HUES64 (cell line): ENCODE data around the gene LOXL3.
"Not testable (repeated sequence)": the region's sequence is repeated elsewhere in the genome, so short reads cannot be mapped to it uniquely, and the experiment has no call there.

Experiments used
- H3K27ac ChIP-seq: 2 replicates; pipeline ENCODE4 v1.7.0; 2013; ENCODE audit warnings: low read depth, low read length, inconsistent platforms
- H3K27me3 ChIP-seq: 2 replicates; pipeline ENCODE4 v1.6.1; 2013; ENCODE audit warnings: mild to moderate bottlenecking, low read length; ENCODE audit not compliant: insufficient read depth
- H3K36me3 ChIP-seq: 2 replicates; pipeline ENCODE4 v1.6.1; 2013; ENCODE audit warnings: mild to moderate bottlenecking, low read length; ENCODE audit not compliant: insufficient read depth
- H3K4me1 ChIP-seq: 2 replicates; pipeline ENCODE4 v1.6.1; 2013; ENCODE audit warnings: mild to moderate bottlenecking, low read length, moderate library complexity; ENCODE audit not compliant: insufficient read depth
- H3K4me3 ChIP-seq: 2 replicates; pipeline ENCODE4 v1.5.1; 2013; ENCODE audit warnings: mild to moderate bottlenecking, low read length, moderate library complexity
- H3K9ac ChIP-seq: 2 replicates; pipeline ENCODE4 v1.6.1; 2013; ENCODE audit warnings: mild to moderate bottlenecking, low read depth, low read length
- H3K9me3 ChIP-seq: 2 replicates; pipeline ENCODE4 v1.6.1; 2013; ENCODE audit warnings: low read depth, low read length; ENCODE audit not compliant: insufficient read depth
- WGBS: fragments of 150-250, 120-280 bp; methylation state at CpG from one replicate; pipeline ENCODE4 v1.1.7; 2013; ENCODE audit warnings: missing lambda C conversion rate; 5-methylcytosine and 5-hydroxymethylcytosine counted together

Gene LOXL3

GRCh38 chr2:74572178-74572925 lies 18.6 kb upstream of the LOXL3 start:
- 82% methylated on average over 3 of the region's 3 CpGs for WGBS
- Histone ChIP-seq H3K36me3 (no peaks in the 10 kb centered on the region), H3K27me3 (peaks cover 8% of the 10 kb centered on the region; the same call in 1 of the 2 replicates), H3K4me1 (no peaks in the 10 kb centered on the region), H3K9me3 (no peaks in the 10 kb centered on the region), H3K9ac (no peak overlapping the region), H3K4me3 (no peak overlapping the region), H3K27ac (no peak overlapping the region)

- Histone ChIP-seq H3K9ac (no peak overlapping the region), H3K27me3 (peaks cover 7% of the 10 kb centered on the region; the same call in 1 of the 2 replicates), H3K4me1 (no peaks in the 10 kb centered on the region), H3K27ac (no peak overlapping the region), H3K36me3 (no peaks in the 10 kb centered on the region), H3K4me3 (no peak overlapping the region), H3K9me3 (no peaks in the 10 kb centered on the region)
- WGBS = 89% methylated on average over 1 of the region's 1 CpG
Measured at GRCh38 chr2:74571058-74571457, 17.3 kb upstream of the LOXL3 start.

GRCh38 chr2:74569686-74570085 lies 15.9 kb upstream of the LOXL3 start:
- Histone ChIP-seq H3K9me3 (no peaks in the 10 kb centered on the region), H3K4me1 (no peaks in the 10 kb centered on the region), H3K4me3 (no peak overlapping the region), H3K27ac (no peak overlapping the region), H3K27me3 (peaks cover 5% of the 10 kb centered on the region; the same call in 1 of the 2 replicates), H3K9ac (no peak overlapping the region), H3K36me3 (no peaks in the 10 kb centered on the region)
- WGBS = 84% methylated on average over 1 of the region's 1 CpG

GRCh38 chr2:74567881-74568280 lies 14.1 kb upstream of the LOXL3 start:
- peaks cover 7% of the 10 kb centered on the region for H3K27me3 ChIP-seq
- H3K4me3 ChIP-seq = no peak overlapping the region
- H3K9me3 ChIP-seq = no peaks in the 10 kb centered on the region
- no peak overlapping the region for H3K27ac ChIP-seq
- H3K36me3 ChIP-seq = no peaks in the 10 kb centered on the region
- no peak overlapping the region for H3K9ac ChIP-seq
- H3K4me1 ChIP-seq = no peaks in the 10 kb centered on the region
- 94% methylated on average over 5 of the region's 5 CpGs for WGBS

- Histone ChIP-seq H3K9ac (no peak overlapping the region), H3K36me3 (no peaks in the 10 kb centered on the region), H3K4me3 (no peak overlapping the region), H3K27me3 (peaks cover 9% of the 10 kb centered on the region), H3K9me3 (no peaks in the 10 kb centered on the region), H3K27ac (no peak overlapping the region), H3K4me1 (no peaks in the 10 kb centered on the region)
Measured at GRCh38 chr2:74566754-74567085, 13.0 kb upstream of the LOXL3 start.

GRCh38 chr2:74566076-74566753 lies 12.5 kb upstream of the LOXL3 start:
- Histone ChIP-seq H3K9ac (no peak overlapping the region), H3K4me3 (no peak overlapping the region), H3K27ac (no peak overlapping the region), H3K4me1 (no peaks in the 10 kb centered on the region), H3K9me3 (no peaks in the 10 kb centered on the region), H3K27me3 (peaks cover 14% of the 10 kb centered on the region), H3K36me3 (no peaks in the 10 kb centered on the region)
- WGBS = 86% methylated on average over 7 of the region's 7 CpGs

GRCh38 chr2:74564222-74564621 lies 10.5 kb upstream of the LOXL3 start:
- WGBS = 82% methylated on average over 5 of the region's 5 CpGs
- Histone ChIP-seq H3K4me3 (no peak overlapping the region), H3K9ac (no peak overlapping the region), H3K27ac (no peak overlapping the region), H3K27me3 (peaks cover 18% of the 10 kb centered on the region), H3K36me3 (no peaks in the 10 kb centered on the region), H3K9me3 (no peaks in the 10 kb centered on the region), H3K4me1 (peaks cover 8% of the 10 kb centered on the region)

GRCh38 chr2:74562126-74562775 lies 8.5 kb upstream of the LOXL3 start:
- no peaks in the 10 kb centered on the region for H3K36me3 ChIP-seq
- H3K4me1 ChIP-seq = peaks cover 8% of the 10 kb centered on the region
- no peaks in the 10 kb centered on the region for H3K9me3 ChIP-seq
- H3K27me3 ChIP-seq = peaks cover 16% of the 10 kb centered on the region
- no peak overlapping the region for H3K4me3 ChIP-seq
- no peak overlapping the region for H3K27ac ChIP-seq
- WGBS = 83% methylated on average over 7 of the region's 7 CpGs
- no peak overlapping the region for H3K9ac ChIP-seq

- H3K9ac ChIP-seq, H3K4me1 ChIP-seq, H3K9me3 ChIP-seq, H3K4me3 ChIP-seq, H3K36me3 ChIP-seq, H3K27ac ChIP-seq: not testable (repeated sequence)
- WGBS = 94% methylated on average over 1 of the region's 1 CpG
- peaks cover 18% of the 10 kb centered on the region for H3K27me3 ChIP-seq
Measured at GRCh38 chr2:74561022-74561421, 7.3 kb upstream of the LOXL3 start.

GRCh38 chr2:74560591-74560990 lies 6.8 kb upstream of the LOXL3 start:
- H3K36me3 ChIP-seq = no peaks in the 10 kb centered on the region
- WGBS = 60% methylated on average over 6 of the region's 6 CpGs
- no peak overlapping the region for H3K9ac ChIP-seq
- peaks cover 8% of the 10 kb centered on the region for H3K4me1 ChIP-seq
- H3K27ac ChIP-seq = no peak overlapping the region
- H3K4me3 ChIP-seq = no peak overlapping the region
- peaks cover 22% of the 10 kb centered on the region for H3K27me3 ChIP-seq
- no peaks in the 10 kb centered on the region for H3K9me3 ChIP-seq

GRCh38 chr2:74559912-74560311 lies 6.2 kb upstream of the LOXL3 start:
- Histone ChIP-seq H3K9me3 (no peaks in the 10 kb centered on the region), H3K4me3 (no peak overlapping the region), H3K4me1 (peaks cover 8% of the 10 kb centered on the region), H3K27me3 (peaks cover 29% of the 10 kb centered on the region), H3K9ac (no peak overlapping the region), H3K27ac (no peak overlapping the region), H3K36me3 (no peaks in the 10 kb centered on the region)
- 35% methylated on average over 5 of the region's 5 CpGs for WGBS
